NB4 (cell line): ENCODE measurements around the gene CALCR.
"Not testable (repeated sequence)": the region's sequence is repeated elsewhere in the genome, so short reads cannot be mapped to it uniquely, and the experiment has no call there.

Experiments
- MAX ChIP-seq: IDR thresholded peaks from 2 replicates; pipeline ENCODE4 v1.6.1; 2011; ENCODE audit warnings: low read depth, low read length
- TF ChIP-seq, protein P1 (sequence below): IDR thresholded peaks from one replicate; pipeline ENCODE4 v1.5.1; 2012; ENCODE audit warnings: low read depth, low read length

- TF ChIP-seq, protein P1, sequence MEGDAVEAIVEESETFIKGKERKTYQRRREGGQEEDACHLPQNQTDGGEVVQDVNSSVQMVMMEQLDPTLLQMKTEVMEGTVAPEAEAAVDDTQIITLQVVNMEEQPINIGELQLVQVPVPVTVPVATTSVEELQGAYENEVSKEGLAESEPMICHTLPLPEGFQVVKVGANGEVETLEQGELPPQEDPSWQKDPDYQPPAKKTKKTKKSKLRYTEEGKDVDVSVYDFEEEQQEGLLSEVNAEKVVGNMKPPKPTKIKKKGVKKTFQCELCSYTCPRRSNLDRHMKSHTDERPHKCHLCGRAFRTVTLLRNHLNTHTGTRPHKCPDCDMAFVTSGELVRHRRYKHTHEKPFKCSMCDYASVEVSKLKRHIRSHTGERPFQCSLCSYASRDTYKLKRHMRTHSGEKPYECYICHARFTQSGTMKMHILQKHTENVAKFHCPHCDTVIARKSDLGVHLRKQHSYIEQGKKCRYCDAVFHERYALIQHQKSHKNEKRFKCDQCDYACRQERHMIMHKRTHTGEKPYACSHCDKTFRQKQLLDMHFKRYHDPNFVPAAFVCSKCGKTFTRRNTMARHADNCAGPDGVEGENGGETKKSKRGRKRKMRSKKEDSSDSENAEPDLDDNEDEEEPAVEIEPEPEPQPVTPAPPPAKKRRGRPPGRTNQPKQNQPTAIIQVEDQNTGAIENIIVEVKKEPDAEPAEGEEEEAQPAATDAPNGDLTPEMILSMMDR: not testable (repeated sequence)
- not testable (repeated sequence) for TF ChIP-seq MAX
Measured at GRCh38 chr7:93585694-93586478, 11.4 kb upstream of the CALCR start.
